AG20443 (cell line): ENCODE measurements around the gene VPS37C.
"Not testable (repeated sequence)": the region's sequence is repeated elsewhere in the genome, so short reads cannot be mapped to it uniquely, and the experiment has no call there.

Experiments
- DNase-seq: peaks from one replicate; pipeline ENCODE4 v3.0.0; 2012; ENCODE audit warnings: low spot score, mixed read lengths

The VPS37C gene

DNA sequence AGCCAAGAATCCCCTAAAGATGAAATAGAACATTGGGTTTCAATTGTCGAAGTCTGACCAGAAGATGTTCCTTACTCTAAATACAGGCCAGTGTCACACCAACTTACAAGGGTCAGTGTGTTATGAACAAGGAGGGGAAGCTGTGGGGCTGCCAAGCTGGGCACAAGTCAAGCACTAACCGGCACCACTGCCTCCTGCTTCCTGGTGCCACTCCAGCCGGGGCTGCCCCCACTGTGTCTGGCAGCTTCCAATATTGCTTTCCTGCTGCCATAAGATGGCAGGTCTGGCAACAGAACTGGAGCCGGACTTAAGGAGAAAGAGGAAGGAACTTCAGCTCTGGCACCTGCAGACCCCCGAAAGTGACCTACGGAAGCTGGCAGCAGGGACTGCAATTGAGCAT is 13.7 kb upstream of the VPS37C start:
- no peak for DNase-seq

DNA sequence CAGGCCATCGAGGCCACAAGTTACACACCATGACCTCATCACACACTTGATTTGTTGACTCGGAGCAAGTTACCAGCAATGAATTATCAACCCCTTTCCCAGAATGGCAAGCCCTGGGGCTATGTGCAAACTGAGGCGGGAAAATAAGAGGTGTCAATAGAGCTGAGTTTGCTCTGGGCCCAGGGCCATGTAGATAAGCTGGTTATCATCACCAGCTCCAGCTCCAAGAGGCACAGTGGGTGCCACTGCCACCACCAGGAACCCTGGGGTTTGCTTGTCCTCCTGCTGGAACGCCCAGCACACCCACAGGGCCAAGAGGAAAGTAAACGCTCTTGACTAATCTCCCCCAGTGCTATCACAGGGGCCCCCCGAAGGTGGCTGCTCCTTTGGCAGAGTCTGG is 13.0 kb upstream of the VPS37C start:
- DNase-seq = no peak

DNA sequence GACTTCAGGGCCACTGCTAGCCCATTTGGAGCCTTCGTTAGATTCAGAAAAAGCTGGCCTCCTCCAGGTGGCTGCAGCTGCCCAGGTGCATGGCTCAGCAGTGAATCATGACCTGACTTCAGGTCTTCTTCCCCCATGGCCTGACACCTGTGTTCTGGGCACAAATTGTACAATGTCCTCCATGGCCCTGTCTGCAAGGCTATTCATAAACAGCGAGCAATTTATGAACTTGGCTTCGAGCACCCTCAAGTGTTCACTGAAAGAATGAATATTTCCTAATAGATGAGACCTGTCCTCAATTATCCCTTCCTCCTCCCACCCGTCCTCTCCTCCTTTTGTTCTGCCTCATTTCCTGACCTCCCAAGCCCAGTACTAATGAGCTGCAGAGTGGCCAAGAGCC is 12.2 kb upstream of the VPS37C start:
- peak; percentile 63 for DNase-seq

DNA sequence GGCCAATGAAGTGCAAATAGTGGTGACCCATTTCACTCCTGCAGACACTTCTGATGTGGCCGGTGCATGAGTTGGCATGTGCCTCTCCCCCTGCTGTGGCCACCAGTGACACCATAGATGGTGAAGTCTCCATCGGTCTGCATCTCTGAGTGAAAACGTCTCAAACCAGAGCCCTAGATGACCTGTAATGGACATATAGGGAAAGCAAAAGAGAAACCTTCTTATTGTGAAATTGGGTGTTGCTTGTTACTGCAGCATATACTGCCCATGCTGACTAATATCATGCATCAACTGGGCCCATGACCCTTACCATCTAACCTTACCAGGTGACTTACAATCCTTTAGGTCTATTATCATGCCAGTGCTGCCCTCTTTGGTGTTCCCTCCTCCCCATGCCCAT is 11.7 kb upstream of the VPS37C start:
- no peak for DNase-seq

DNA sequence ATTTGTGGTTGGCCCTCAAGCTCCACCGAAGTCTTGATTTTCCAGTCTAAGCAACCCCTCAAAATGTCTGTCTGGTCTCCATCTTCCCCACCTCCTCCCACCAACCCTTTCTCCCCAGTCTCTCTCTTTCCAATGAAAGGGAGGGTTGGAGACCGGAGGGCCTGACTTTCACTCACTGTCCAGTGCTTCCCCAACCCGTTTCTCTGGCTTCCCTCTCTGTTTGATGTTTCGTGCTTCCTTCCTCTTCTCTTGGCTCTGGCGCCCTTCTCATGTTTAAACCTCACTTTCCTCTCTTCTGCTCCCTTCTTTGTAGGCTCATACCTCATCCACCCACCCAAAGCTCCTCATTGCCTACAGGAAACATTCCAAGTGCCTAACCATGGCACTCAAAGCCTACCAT is 11.1 kb upstream of the VPS37C start:
- no peak for DNase-seq

DNA sequence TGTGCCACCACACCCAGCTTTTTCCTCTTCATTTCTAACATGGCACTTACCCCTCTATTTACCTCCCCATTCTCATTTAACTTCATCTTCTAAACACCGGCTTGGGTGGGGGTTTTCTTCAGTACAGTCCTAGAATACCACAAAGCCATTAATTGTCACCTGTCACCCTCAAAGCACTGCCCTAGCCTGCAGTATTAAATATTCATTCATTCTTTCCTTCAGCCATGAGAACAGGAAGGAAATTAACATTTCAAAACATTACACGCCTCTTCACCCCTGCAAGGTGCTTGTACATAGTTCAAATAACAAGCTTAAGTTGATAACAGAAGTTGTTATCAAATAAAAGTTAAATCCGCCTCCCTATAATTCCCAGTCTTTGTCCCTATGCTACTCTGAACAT is 10.7 kb upstream of the VPS37C start:
- no peak for DNase-seq

DNA sequence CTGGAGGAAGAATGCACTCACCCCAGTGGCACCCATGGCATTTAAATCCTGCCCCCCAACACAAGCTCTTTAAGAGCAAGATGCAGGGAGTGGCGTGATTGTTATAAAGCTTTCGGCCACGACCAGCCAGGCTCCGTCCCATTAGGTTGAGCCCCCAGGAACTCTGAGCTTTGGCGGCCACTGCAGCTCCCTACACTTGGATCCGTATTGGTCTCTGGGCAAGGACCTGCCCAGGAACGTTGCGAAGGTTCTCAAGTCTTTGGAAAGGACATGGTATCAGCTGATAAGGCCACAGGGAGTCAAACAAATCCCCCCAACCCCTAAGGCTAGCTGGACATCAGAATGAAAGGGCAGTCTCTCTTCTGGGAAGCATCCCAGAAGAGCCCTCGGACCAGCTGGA is 9.3 kb upstream of the VPS37C start:
- no peak for DNase-seq

DNA sequence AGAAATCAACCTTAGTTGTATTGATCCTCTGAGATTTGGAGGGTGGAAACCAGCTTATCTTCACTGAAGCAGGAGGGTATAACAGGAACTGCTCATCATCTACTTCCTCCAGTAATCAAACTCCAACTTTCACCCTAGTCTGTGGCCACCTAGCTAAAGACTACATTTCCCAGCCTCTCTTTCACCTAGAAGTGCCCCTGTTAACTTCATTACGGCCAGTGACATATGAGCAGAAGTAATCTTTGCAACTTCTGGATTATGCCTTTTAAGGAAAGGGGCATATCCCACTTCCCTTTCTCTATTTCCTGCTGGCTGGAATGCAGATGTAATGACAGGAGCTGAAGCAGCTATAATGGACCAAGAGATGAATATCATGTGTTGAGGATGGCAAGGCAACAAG is 7.6 kb upstream of the VPS37C start:
- DNase-seq = no peak

DNA sequence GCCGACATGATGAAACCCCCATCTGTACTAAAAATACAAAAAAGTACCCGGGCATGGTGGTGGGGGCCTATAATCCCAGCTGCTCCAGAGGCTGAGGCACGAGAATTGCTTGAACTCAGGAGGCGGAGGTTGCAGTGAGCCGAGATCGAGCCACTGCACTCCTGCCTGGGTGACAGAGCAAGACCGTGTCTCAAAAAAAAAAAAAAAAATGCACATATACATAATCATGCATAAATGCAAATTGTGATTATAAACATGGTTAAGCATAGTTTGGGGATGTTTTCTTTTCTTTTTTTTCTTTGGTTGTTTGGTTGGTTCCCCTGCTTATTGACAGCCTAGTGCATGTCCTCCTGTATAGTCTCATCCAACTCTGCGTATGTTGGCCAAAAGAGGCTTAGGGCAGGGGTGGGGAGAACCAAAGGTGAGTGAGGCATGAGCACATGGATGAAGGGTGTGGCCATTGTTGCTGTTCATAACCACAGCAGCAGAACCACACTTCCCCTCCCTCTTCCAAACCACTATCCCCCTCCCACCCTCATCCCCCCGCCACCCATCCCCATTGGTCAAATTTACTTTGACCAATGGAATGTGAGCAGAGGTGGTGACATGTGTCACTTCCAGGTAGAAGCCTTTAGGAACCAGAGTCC is 6.9 kb upstream of the VPS37C start:
- no peak for DNase-seq

DNA sequence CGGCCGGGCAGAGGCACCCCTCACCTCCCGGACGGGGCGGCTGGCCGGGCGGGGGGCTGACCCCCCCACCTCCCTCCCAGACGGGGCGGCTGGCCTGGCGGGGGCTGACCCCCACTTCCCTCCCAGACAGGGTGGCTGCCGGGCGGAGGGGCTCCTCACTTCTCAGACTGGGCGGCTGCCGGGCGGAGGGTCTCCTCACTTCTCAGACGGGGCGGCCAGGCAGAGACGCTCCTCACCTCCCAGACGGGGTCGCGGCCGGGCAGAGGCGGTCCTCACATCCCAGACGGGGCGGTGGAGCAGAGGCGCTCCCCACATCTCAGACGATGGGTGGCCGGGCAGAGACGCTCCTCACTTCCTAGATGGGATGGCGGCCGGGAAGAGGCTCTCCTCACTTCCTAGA is 5.1 kb upstream of the VPS37C start:
- not testable (repeated sequence) for DNase-seq

DNA sequence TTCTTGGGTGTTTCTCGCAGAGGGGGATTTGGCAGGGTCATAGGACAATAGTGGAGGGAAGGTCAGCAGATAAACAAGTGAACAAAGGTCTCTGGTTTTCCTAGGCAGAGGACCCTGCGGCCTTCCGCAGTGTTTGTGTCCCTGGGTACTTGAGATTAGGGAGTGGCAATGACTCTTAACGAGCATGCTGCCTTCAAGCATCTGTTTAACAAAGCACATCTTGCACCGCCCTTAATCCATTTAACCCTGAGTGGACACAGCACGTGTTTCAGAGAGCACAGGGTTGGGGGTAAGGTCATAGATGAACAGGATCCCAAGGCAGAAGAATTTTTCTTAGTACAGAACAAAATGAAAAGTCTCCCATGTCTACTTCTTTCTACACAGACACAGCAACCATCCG is 4.6 kb upstream of the VPS37C start:
- DNase-seq = not testable (repeated sequence)

DNA sequence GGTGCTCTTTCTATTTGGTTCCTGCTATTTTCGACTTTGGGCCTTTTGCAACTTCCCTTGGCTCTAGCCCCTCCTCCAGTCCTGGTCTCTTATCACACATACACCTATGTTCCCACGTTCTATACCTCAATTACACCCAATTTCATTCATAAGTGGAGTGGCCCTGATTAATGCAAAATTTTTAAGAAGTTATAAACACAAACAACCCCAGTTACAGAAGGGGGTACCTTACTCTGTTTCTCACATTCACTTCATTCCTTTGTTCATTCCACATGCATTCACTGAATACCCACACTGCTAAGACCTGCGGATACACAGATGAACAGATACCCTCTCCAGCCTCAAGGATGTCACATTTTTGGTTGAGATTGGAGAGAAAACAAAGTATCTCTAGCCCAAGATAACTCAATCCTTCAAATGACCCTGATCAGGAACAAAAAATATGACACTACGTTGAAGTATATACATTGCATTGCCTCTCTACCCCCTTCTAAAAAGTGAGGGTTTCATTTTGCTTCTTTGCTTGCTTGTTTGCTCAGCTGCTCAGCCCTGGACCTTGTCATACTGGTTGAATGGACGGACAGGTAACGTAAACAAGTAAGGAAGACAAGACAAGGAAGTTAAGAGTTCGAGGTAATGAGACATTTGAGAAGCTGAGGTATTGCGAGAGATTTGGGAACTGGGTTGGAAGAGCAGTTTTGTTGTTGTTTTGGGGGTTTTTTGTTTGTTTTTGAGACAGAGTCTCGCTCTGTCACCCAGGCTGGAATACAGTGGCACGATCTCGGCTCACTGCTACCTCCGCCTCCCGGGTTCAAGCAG is 3.6 kb upstream of the VPS37C start:
- DNase-seq = no peak

DNA sequence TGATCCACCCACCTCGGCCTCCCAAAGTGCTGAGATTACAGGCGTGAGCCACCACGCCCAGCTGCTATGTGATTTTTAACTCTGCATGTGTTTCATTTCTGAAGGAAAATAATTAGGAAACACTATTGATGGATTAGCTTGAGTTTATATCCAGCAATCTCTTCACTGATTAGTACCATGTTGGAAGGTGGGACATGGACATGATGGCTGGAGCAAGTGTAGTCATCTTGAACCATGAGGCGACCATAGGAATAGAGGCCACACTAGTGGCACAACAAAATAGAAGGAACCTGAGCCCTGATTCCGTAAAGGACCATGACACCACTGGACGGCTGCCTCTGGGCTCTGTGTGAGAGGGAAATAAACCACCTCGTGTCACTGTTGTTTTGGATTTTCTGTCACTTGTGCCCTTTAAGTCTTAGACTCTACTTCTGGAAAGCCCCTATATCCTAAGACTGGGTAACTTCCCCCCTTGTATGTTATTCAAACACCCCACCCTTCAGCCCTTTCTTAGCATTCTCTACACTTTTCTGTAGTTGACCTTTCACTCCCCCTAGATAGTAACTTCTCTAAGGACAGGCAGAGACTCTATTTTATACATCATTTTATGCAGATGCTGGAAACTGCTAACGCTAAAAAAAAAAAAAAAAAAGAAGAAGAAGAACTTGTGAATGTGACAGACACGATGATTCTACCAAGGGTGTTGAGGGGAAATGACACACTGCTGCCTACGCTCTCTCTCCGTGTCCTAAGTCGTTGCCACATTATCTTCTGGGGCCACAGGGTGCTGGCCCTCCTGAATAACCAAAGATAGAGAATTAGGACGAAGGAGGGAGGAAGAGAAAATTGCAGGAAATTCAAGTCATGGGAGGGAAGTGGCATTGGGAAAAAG is 2.7 kb upstream of the VPS37C start:
- no peak for DNase-seq

DNA sequence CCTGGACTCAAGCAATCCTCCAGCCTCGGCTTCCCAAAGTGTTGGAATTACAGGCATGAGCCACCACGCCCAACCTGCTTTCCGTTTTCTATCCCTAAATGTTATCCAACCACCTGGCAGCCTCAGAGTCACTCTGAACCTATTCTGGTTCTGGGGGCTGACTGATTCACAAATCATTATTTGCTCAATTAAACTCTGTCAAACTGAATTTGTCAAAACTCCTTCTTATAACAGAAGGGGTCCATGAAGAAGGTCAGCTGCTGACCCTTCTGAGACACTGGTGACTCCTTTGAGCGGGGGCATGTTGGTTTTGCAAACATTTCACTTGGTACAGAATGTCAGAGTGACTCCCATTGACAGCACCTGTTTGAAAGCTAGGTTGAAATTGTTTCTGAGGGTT is 1.8 kb upstream of the VPS37C start:
- no peak for DNase-seq

DNA sequence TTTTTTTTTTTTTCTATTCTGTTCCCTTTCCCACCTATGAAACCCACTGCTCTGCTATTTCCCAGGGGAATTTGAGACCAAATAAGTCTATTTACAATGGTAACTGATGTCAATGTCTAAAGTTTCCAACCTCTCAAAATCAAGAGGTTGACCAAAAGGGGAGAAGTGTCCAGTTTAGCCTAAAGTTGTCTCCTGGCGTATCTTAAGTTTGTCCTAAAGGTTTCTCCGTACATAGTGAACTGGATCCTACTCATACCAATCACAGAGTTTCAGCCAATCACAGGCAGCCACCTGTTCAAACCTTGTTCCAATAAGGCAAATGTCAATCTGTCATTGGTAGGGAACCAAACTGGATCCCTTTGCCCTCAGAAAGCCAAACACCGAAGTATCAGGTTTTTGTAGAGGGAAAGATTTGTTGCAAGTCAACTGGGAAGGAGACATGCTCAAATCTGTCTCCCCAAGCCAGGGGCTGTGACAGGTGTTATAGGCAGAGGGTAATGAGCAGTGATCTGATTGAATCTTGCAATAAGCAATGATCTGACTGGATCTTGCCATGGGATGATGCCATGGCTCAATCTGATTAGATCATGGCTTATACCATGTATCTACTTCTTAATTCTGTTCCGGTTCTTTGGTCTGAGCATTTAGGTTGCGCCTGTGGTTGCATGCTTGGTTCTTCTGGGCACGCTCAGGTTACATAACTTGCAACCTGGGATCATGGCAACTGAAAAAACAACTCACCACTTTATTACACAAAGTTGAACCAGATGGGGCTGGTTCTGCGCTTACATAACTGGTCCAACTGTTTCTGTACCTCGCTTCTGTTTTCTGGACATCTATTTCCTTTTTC is 1.1 kb upstream of the VPS37C start:
- no peak for DNase-seq

DNA sequence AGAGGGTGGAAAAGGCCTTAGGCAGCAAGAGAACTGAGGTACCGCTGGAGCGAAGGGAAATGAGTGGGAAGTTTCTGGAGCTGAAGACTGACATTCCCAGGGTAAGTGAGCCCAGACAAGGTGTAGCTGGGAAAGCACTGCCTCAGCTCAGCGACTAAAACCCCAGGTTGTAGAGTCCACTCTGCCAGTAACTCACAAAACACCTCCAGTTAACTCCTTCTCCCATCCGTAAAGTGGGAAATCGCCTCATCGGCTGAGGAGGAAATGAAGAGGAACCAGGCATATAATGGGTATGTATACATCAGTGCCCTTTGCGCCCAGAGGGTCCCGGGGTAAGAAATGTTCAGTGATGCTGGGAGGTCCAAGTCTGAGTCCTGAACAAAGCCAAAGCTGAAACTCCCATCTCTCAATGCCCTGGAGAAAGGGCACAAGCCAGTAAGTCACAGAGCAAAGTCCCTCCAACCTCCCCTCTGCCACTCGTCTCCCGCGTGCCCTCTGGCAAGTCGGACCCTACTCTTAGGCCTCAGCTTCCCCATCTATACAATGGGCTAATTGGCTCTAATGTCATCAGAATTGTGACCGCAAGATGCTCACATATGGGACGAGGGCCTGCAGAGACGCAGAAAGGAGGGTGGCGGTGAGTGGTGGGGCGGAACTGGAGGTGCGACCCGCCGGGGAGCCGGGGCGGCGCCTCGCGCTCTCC is 588 bp downstream of the VPS37C start:
- DNase-seq = no peak

DNA sequence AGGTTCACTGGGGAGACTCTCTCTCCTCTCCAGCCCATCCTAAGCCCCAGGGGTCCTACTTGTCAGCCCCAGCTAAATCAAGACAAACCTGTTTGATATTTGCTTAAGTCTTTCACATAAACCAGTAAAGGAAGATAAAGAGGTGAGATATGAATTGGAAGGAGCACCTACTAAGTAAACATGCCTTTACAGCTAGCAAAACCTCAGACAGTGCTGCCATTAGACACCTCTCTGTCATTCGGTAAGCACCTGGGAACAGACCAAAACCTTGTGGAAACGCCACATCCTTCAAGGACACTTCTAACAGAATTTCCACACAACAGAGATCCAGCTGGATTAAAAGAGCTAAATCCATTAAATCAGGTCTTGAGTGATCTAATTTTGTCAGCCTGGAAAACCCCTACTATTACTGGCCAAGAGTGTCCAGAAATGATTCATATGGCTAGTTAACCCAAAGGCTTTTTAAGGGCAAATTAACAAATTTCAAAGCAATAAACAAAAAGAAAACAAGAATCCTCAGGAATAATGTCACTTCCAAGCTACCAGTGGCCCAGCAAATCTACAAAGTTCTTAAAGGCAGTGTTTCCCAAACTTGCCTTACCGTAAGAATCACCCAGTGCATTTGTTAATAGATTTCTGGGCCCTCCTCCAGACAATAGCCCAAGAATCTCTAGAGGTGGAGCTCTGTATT is 2.4 kb downstream of the VPS37C start:
- peak; percentile 49 for DNase-seq

DNA sequence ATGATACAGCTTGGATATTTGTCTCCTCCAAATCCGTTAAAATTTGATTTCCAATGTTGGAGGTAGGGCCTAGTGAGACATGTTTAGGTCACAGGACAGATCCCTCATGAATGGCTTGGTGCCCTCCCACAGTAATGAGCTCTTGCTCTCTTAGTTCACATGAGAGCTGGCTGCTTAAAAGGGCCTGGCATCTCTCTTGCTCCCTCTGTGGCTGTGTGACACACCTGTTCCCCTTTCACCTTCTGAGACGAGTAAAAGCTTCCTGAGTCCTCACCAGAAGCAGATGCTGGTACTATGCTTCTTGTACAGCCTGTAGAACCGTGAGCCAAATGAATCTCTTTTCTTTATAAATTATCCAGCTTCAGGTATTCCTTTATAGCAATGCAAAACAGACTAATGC is 3.5 kb downstream of the VPS37C start:
- no peak for DNase-seq

DNA sequence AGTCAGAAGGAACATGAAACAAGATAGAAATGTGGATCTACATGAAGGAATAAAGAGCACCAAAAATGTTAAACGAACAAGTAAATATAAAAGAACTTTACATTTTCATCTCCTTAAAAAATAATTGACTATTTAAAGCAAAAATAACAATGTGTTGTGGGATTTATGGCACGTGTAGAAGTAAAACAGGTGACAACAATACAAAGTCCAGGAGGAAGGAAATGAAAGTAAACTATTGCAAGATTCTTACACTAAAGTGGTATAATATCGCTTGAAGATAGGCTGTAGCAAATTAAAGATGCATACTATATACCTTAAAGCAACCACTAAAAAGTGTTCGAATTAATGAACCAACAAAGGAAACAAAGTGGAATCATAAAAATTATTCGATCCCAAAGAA is 5.5 kb downstream of the VPS37C start:
- no peak for DNase-seq

DNA sequence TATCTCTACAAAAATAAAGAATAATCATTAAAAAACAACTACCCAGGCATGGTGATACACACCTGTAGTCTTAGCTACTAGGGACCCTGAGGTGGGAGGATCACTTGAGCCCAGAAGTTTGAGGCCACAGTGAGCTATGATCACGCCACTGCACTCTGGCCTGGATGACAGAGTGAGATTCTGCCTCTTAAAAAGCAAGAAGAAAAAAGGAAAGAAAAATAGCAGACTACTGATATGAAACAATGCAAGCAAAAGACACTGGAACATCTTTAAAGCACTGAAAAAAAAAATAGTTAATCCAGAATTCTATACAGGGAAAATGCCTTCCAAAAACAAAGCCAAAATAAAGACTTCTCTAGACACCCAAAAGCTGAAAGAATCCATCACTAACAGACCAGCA is 5.9 kb downstream of the VPS37C start:
- DNase-seq = no peak

DNA sequence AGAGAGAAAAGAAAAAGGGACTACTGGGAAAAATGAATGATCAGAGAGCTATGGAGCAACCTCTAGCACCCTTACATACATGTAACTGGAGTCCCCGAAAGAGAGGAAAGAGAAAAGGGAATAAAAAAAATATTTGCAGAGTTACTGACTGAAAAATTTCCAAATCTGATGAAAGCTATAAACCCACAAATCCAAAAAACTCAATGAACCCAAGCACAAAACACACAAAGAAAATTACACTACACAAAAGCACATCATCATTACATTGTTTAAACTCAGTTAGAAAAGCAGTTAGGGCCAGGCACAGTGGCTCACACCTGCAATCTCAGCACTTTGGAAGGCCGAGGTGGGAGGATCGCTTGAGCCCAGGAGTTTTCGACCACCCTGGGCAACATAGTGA is 6.7 kb downstream of the VPS37C start:
- no peak for DNase-seq
